DMS53 (cell line): Measurements from ENCODE around the gene METTL26.

ENCODE experiments used
- DNase-seq: peaks from one replicate; lab custom pipeline; 2025; lab: John Stamatoyannopoulos, UW

METTL26 gene

DNA sequence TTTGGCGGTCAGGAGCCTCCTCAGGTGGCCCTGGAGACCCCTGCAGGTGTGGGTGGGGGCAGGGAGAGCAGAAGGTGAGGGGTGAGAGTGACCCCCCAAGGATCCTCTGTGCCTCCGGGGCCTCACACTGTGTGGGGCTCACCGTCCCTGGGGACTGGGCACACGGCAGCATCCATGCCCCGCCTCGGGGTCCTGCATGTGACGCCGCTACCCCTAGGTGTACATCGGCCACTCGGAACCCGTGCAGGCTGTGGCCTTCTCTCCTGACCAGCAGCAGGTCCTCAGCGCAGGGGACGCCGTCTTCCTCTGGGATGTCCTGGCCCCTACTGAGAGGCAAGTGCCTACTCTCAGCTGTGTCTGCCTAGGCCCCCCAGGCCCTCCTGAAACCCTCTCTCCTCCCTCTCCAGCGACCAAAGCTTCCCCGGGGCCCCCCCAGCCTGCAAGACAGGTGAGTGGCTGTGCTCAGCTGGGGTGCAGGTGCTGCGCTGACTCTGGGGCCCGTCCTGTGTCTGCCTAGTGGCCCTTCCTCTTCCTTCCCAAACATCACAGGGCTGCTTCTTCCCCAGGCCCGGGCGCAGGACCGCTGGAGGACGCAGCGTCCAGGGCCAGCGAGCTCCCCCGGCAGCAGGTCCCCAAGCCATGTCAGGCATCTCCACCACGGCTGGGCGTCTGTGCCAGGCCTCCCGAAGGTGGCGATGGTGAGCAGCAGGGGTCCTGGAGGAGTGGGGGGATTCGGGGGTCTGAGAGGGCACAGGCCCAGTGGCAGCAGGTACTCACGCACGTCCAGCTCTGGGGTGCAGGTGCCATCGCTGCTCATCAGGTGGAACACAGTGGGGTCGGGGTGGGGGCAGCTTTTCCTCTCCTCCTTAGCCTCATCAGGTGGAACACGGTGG, 22.8 kb upstream of the METTL26 start:
- no peak for DNase-seq

DNA sequence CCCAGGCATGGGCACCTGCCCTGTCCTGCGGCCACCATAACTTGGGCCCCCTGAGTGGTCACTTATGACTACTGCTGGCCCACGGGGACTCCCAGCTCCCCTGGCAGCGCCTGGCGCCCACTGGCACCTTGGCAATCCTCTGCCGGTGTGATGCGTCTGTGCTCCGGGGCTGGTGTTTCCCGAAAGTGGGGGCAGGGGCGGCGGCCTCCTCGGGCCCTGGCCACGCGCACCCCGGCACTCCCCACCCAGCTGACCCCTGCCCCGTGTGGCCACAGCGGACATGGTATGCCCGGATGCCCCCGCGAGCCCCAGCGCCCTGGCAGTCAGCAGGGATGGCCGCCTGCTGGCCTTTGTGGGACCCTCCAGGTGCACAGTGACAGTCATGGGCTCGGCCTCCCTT, 21.4 kb upstream of the METTL26 start:
- no peak for DNase-seq

DNA sequence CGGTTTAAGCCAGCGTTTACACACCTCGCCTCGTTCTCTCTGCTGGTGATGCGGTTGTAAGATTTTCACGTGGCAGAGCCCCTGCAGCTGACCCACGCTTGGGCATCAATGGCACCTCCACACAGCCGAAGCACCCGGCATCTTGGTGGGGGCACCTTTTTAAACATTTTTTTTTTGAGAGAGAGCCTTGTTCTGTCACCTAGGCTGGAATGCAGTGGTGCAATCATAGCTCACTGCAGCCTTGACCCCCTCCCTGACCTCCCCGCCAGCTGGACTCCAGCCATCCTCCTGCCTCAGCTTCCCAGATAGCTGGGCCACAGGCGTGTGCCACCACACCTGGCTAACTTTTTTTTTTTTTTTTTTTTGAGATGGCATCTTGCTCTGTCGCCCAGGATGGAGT, 17.9 kb upstream of the METTL26 start:
- DNase-seq: no peak

DNA sequence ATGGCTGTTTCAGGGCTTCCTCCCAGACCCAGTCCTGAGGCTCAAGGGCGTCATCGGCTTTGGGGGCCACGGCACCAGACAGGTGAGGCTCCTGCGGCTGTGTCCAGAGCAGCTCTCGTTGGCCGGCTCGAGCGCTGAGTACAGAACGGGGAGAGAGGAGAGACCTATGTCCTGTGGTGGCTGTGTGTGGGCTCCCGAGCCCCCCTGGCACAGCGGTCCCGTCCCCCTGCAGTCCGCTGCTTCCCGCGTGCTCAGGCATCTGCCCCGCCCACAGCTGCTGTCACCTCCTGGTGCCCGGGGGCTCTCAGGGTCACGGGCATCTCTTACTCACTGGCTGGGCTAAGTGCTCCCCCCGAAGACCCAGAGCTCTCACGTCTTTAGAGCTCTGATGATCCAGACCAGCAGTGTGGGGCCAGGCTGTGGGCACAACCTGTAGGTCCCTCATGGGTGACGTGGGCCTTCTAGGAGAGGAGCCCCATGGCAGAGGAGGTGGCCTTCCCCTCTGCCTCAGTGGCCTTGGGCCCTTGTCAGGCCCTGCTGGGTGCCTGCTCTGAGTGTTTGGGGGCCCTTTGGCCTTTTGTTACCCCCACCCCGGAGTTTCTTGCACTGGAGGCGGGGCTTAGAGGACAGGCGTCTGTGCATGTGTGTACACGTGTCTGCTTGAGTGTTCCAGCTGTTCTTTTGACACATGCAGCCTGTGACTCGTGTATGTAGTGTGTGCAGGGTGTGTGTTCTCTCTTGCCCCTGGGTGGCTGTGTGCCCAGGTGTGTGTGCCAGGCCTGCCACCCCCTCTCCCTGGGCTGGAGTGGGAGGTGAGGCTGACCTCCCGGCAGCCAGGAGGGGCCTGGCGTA, 16.6 kb upstream of the METTL26 start:
- no peak for DNase-seq

DNA sequence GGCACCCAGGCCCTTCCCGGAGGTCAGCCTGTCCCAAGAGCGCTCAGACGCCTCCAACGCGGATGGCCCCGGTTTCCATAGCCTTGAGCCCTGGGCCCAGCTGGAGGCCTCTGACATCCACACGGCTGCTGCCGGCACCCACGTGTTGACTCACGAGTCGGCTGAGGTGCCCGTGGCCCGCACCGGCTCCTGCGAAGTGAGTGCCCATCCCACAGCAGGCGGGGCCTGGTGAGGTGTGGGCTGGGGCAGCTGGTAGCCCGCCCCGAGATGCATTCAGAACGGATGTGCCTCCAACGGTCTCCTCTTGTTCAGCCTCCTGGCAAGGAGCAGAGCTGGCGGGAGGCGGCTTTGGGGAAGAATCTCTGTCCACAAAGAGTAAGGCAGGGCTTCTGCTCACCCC, 15.7 kb upstream of the METTL26 start:
- no peak for DNase-seq

DNA sequence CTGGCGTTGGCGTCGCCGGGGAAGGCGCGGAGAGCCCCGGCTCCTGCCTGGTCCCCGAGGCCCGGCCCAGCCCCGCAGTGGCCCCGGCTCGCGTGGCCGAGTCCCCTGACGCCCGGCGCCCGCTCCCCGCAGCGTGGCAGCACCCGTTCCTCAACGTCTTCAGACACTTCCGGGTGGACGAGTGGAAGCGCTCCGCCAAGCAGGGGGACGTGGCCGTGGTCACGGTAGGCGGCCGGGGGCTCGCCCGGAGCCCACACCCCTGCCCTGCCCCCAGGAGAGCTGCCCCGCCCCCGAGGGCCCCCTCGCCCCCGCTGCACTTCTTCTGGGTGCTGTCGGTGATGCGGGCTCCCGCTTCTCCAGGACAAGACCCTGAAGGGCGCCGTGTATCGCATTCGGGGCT, 13.5 kb upstream of the METTL26 start:
- DNase-seq: peak; percentile 61

DNA sequence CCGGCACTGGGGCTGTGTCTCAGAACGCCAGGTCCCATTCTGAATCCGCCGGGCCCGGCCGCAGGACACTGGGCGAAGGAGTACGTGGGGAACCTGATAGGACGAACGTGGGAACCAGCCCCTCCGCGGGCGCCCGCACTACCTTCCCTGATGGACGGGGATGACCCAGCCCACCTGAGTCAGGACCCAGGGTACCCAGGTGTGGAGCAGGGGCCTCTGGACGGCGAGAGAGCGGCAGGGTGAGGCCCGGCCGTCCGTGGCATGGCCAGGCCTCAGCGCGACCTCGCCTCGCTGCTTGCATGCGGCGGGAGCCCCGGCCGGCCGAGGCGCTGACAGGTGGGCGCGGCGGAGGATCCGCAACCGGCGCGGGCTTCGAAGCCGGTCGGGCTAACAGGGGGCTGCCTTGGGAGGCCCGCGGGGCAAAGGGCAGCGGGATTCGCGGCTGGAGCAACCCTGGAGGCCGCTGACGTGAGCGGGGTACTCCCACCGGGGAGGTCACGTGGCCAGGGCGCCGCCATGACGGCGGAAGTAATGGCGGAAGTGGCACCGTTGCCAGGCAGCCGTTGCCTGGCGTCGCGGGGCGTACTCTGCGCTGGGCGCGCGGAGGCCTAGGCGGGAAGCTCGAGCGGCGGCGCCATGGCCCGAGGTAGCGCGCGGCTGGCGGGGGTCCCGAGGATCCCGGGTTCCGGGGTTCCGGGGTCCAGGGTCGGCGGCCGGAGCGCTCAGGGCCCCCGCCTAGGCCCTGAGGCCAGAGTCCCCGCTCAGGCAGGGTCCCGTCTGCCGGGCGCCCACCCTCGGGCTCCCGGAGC, 12.9 kb upstream of the METTL26 start, which contains the start of gene WDR90:
WDR90 (plus strand) TSS at position 585 of the 809 bp plus-strand sequence; CDS start at position 637, 52 bp downstream.
- DNase-seq: peak; percentile 96

DNA sequence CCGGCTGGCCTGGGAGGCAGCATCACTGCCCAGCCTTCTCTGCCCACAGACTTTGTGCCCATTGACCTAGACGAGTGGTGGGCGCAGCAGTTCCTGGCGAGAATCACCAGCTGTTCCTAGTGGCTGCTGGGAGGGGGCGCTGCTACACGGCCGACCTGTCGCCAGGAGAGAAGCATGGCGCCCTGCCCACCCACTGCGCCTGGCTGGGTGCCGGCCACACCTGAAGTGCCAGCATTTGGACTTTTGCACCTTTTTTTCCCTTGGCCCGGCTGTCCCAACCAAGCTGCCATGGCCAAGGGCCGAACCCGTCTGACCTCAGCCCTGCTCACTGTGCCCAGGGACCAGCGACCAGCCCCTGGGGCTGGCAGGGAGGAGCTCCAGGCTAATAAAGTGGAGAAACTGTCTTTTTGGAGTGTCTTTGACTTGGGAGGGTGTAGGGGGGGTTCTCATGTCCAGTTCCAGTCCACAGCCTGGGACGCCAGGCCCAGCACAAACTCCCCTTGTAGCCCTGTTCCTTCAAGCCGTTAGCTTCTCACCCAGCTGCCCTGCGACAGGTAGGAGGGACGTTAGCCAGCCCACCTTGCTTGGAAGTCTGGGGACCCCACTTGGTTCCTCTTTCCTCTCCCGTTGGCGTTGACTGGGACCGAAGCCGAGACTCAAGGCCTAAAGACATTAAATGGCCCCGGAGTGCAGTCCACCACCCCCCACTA, 12.1 kb upstream of the METTL26 start:
- peak; percentile 76 for DNase-seq

DNA sequence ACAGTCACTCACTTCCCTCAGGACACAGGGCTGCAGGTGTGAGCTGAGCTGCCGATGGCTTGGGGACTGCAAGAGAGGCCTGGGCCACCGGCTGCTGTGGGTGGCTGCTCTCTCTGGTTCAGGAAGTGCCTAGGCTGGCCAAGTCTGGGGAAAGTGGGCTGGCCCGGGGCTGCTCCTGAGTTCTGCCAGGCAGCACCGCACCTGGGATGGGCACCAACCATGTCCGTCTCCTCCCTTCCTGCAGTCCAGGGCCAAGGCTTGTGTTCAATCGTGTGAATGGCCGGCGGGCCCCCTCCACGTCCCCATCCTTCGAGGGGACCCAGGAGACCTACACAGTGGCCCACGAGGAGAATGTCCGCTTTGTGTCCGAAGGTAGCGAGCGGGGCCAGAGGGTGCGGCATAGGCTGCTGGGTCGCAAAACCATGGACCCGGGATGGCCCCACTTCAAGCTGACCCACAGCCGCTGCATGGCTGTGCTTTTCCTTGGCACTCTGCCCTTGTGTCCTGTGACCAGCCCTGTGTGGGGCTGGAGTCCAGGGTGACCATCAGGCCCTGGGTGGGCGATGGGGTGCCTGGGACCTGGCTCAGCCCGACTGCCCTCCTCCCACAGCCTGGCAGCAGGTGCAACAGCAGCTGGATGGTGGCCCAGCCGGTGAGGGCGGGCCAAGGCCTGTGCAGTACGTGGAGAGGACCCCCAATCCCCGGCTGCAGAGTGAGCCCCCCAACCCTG, 11.2 kb upstream of the METTL26 start:
- peak; percentile 39 for DNase-seq

DNA sequence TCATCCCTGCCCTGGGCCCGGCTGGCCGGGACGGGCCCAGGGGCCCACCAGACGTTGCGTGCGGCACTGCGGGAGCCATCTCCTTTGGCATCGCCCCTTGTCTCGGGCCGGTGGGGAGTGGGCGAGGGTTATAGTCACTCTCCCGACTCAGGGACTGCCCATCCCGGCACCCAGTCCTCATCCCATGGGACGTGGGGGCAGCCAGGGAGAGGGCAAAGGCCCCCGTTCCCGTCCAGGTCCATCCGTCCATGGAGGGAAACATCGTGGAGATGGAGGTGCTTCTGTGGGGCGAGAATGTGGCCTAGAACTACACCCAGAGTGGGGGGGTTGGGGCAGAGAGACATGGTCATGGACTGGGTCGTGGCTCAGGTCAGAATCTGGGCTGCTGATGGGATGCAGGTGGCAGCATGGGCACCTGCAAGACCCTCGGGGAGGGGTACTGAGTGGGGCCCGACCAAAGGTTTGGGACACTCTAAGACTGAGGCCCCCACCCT, 10.6 kb upstream of the METTL26 start:
- DNase-seq: no peak

DNA sequence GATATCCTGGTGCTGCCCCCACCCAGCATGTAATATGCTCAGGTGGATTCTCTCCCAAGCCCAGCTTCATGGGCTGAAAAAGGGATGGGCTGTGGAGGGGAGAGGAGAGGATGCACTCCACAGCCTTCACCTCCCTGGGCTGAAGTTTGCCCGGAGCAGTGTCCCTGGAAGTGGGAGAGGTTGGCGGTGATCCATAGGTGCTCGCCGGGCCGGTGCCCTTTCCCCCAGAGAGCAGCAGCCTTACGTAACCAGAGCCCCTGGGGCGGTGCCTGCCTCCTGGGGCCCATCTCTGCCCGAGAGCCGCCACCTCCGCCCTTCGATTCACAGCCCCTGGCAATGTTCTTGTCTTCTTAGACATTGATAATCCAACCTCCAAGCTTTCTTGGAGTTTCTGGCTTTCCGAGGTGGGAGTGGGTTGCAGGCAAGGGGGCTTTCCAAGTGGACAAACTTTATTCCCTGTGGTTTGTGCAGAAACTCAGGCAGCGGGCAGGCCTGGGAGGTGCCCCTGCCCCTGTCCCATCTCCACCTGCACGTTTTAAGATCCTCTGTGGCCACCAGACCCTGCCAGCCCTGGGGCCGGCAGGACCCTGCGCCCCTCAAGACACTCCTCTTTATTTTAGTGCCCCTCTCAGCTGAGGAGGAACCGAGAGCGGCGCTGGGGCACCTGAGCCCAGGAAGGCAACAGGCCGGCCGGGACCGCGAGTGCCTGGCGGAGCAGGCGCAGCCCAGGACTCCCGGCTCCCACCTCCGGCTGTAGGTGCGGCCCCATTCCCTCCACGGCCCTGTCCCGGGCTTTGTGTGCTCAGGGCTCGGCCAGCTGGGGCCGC, 10.0 kb upstream of the METTL26 start:
- no peak for DNase-seq

DNA sequence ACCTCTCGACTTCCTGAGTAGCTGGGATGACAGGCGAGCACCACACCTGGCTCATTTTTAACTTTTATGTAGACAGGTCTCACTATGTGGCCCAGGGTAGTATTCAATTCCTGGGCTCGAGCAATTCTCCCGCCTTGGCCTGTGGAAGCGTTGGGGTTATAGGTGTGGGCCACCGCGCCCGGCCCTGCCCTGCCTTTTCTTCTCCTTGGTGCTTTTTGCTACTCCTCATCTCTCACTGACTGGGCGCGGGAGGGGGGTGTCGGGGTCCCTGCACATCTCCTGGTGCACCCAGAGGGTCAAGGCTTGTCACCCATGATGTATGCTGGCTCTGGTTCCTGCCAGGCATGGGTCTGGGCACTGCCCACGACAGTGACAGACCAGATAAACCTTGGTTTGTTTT, 8.5 kb upstream of the METTL26 start:
- no peak for DNase-seq

DNA sequence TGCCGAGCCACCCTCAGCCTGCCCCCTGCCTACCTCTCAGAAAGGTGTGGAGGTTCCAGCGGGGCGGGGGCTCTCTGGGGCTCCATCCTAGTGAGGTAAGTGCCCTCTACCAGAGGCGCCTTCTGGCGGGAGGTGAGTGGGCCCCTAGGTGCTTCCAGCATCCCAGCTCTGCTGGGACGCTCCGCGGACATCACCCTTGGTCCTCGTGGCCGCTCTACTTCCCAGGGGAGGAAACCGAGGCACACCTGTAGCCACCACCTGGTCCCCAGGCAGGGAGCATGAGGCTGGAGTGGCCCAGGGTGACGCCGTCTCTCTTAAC, 6.9 kb upstream of the METTL26 start:
- no peak for DNase-seq

DNA sequence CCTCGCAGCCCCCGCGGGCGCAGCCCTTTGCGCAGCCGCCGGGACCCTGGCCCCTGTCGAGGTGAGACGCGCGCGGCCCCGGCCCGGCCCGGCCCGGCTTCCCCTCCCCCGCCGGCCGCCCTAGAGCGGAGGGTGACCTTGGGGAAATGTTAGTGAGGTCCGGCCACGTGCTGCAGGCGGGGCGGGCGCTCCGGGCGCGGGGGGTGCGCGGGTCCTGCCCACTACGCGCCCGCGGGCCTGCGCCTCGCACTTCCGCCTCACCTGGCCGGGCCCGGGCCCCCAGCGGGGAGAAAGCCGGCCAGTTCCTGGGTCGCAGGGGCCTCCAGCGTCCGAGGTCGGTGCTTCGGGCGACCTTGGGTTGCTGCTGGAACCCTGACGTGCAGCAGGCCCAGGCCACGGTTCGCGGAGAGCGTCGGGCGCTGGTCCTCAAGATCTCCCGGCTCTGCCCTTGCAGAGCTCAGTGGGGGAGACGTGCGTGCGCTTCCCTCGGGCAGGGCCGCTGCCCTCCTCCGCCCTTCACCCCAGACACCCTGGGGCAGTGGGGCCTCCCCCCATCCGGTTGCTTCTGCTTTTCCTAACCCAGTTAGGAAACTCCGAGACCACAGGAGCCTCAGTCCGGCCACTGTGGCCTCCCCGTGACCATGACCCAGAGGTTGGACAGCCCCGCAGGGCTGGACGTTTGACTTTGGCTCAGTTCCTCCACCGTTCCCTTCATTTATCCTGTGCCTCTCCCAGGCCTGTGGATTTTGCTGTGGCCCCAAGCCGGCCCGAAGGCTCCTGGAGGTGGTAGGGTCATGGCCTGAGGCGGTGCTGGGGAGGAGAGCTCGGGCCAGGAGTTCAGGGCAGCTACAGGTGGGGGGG, 6.3 kb upstream of the METTL26 start:
- peak; percentile 82 for DNase-seq

DNA sequence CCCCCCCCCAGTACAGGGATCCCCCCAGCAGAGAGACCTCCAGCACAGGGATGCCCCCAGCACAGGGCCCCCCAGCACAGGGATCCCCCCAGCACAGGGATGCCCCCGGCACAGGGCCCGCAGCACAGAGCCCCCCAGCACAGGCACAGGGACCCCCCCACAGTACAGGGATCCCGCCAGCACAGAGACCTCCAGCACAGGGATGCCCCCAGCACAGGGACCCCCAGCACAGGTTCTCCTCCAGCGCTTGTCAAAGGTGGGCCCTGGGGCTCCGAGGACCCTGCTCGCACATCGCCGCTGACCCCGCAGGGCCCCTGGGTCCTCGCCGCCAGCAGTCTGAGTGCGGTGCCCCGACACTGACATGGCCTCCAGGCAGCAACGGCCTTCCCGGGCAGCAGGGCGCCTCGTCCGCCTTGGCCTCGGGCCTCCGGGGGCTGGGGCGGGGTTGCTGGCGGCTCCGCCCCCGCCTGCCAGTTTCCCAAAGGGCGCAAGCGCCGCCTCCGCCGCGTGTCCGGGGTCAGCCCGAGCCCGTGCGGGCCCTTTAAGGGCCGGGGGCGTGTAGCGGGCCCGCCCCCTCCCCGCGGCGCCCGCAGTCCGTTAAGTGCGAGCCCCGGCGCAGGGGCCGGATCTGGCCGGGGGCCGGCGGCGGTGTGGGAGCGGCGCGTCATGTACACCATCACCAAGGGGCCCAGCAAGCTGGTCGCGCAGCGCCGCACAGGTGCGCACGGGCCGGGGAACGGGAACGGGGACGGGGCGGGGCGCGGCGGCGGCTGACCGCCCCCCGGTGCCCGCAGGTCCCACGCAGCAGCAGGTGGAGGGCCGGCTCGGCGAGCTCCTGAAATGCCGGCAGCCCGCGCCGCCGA, 5.5 kb upstream of the METTL26 start, which contains the start of gene MCRIP2:
MCRIP2 (plus strand) TSS at position 503 of the 863 bp plus-strand sequence; CDS start at position 667, 164 bp downstream.
- DNase-seq: peak; percentile 90

DNA sequence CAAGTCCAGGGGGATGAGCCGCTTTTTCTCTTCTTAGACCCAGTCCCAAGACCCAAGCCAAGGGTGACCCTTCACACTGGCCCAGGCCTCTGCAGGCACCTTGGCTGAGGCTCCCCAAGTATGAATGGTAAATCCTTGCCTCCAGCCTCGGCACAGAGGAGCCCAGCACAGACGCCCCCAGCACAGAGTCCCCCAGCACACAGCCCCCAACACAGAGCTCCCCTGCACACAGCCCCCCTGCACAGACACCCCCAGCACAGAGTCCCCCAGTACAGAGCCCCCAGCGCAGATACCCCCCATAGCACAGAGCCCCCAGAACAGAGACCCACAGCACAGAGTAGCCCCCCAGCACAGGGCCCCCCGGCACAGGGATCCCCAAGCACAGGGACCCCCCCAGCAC, 4.5 kb upstream of the METTL26 start:
- DNase-seq: no peak

DNA sequence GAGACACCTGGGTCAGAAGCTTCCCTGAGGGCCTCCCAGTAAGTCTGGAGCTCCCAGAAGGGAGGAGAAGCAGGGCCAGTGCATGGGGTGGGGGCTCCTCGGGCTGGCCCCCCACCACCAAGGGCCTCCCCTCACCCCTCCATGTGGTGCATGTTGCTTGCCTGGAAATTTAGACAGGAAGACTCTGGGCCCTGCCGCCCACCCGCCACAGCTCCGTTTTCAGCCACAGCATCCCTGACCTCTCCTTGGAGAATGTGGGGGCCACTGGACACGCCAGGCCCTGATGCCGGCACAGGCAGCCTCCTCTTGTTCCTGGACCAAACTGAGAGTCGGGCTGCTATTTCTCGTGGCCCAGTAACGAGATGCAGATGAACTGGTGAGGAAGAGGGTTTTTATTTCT, 2.7 kb upstream of the METTL26 start:
- no peak for DNase-seq

DNA sequence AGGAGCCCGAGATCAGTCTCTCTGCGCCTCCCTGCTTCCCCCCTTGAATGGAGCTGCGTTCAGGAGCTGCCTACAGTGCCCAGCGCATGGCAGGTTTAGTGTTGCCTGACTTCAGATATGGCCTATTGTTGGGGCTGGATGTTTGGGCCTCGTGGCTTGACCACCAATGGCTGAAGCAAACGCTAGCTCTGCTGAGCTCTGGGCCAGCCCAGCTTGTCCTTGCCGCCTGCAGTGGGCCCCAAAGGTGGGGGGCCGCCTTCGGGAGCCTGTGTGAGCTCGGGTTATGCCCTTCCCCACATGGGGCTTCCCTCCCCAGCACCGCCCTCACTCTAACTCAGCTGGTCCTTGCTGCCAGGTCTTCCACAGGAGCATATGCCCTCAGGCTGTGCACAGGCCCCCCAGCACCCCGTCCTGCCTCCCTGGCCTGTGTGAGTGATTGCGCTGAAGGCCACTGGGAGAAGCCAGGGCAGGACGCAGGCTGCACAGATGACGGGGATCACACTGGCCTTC, 2.0 kb upstream of the METTL26 start:
- DNase-seq: no peak
